H1 (cell line): Measurements from ENCODE around the gene SLX4IP. TPM values are rescaled to one million over a fixed set of nuclear protein-coding genes. Genes with fewer than 3 reads are reported as not detected.

Source experiments
- BACH1 ChIP-seq: IDR thresholded peaks from 2 replicates; pipeline ENCODE4 v1.6.1; 2012; ENCODE audit warnings: low read length, improper control_type of control experiment
- BCL11A ChIP-seq, 2 experiments: IDR thresholded peaks; one replicate each; pipeline ENCODE4 v1.6.1; 2011; ENCODE audit warnings: low read depth in 2 of 2, low read length in 2 of 2, mild to moderate bottlenecking in 2 of 2
- EGR1 ChIP-seq: IDR thresholded peaks from 2 replicates; pipeline ENCODE4 v1.6.1; 2011; ENCODE audit warnings: low read depth, low read length, borderline replicate concordance
- HDAC6 ChIP-seq: IDR thresholded peaks from one replicate; pipeline ENCODE4 v1.7.1; 2012; ENCODE audit warnings: low read depth, mild to moderate bottlenecking, inconsistent platforms, low read length, moderate library complexity
- KDM5A ChIP-seq: fragments of 200-600 bp; IDR thresholded peaks from 2 replicates; pipeline ENCODE4 v1.7.1; 2012; ENCODE audit warnings: mild to moderate bottlenecking, low read length, inconsistent platforms, mixed read lengths
- NRF1 ChIP-seq: IDR thresholded peaks from 2 replicates; pipeline ENCODE4 v1.6.1; 2011; ENCODE audit warnings: mild to moderate bottlenecking, low read depth, low read length, improper control_type of control experiment
- RFX5 ChIP-seq: IDR thresholded peaks from 2 replicates; pipeline ENCODE4 v1.6.1; 2011; ENCODE audit warnings: low read depth, low read length, improper control_type of control experiment, borderline replicate concordance
- SP4 ChIP-seq: IDR thresholded peaks from 2 replicates; pipeline ENCODE4 v1.6.1; 2012; ENCODE audit warnings: low read length, inconsistent platforms
- polyA plus RNA-seq, 7 experiments: library from polyadenylated mRNA; depleted of rRNA in 3 of 7; stranded (reverse) in 5 of 7; unstranded in 2 of 7; fragments of >200 nt in 5 of 7; fragments of 200-250 nt in 2 of 7; gene quantifications; 1 replicate in 5 of 7; 2 replicates in 1 of 7; 4 replicates in 1 of 7; pipeline versions ENCODE4 v1.2.1 to v1.2.3, GENCODE V29; 2011 to 2013; ENCODE audit warnings: missing spikeins in 2 of 7, mixed read lengths in 2 of 7
- total RNA-seq: library from RNA; stranded (reverse); fragmentation: NEBNext Ultra II Directional; extraction: Animal tissue kit (Norgen Biotek cat#: 25700); gene quantifications from 2 replicates; pipeline ENCODE4 v1.2.1, GENCODE V29; 2021
- TF ChIP-seq, protein P1 (sequence below): fragments of 300-600 bp; sonication (generic); IDR thresholded peaks from 2 replicates; pipeline ENCODE4 v1.7.1; 2012; ENCODE audit warnings: low read length, moderate library complexity, mild to moderate bottlenecking, inconsistent platforms; ENCODE audit not compliant: insufficient replicate concordance

SLX4IP gene
- total and polyA plus RNA-seq, 2 of the 8 experiments (the other 6 are each of a cell fraction or from before 2014, with no cell fraction given) = 2.4 to 8.7 TPM

DNA sequence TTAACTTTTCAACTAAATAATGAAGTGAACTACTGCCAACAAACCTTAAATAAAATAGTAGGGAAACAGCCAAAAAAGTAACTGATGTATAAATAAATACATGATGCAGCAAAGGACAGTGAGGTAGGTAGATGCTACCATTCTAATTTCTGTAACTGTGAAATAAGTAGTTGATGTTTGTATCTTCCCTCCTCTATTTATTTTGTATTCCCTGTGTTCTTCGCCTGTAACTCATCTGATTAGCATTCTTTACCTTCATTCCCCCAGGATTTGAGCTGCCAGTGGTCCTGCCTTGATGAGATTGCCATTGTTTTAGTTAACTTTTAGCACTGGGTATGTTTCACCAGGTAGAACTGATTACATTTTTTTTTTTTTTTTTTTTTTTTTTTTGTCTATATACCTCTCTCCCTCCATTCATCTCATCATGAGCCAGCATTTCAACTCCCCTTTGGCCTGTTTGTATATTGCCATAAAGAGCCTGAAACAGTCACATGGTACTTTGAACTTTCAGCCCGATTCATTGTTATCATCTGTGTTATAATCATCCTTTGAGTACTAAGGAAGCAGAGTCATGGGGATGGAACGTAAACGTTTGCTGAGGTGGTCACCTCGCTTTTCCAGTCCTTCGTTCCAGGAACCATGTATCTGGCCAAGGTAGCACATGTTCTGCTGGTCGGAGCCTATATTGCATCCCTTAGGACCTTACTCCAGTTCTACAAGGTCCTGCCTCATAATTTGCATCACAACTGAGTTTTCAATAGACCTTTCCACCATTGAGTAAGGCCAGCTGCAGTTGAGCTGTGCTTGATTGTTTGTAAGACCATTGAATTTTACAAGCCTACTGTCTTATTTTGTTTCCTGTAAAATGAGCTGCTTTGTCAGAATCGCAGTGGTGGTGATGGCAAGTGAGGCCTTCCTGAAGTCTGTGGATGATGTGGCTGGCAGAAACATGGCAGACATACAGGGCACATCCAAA lies 131.1 kb downstream of the SLX4IP start (continued):
- TF ChIP-seq, protein P1, sequence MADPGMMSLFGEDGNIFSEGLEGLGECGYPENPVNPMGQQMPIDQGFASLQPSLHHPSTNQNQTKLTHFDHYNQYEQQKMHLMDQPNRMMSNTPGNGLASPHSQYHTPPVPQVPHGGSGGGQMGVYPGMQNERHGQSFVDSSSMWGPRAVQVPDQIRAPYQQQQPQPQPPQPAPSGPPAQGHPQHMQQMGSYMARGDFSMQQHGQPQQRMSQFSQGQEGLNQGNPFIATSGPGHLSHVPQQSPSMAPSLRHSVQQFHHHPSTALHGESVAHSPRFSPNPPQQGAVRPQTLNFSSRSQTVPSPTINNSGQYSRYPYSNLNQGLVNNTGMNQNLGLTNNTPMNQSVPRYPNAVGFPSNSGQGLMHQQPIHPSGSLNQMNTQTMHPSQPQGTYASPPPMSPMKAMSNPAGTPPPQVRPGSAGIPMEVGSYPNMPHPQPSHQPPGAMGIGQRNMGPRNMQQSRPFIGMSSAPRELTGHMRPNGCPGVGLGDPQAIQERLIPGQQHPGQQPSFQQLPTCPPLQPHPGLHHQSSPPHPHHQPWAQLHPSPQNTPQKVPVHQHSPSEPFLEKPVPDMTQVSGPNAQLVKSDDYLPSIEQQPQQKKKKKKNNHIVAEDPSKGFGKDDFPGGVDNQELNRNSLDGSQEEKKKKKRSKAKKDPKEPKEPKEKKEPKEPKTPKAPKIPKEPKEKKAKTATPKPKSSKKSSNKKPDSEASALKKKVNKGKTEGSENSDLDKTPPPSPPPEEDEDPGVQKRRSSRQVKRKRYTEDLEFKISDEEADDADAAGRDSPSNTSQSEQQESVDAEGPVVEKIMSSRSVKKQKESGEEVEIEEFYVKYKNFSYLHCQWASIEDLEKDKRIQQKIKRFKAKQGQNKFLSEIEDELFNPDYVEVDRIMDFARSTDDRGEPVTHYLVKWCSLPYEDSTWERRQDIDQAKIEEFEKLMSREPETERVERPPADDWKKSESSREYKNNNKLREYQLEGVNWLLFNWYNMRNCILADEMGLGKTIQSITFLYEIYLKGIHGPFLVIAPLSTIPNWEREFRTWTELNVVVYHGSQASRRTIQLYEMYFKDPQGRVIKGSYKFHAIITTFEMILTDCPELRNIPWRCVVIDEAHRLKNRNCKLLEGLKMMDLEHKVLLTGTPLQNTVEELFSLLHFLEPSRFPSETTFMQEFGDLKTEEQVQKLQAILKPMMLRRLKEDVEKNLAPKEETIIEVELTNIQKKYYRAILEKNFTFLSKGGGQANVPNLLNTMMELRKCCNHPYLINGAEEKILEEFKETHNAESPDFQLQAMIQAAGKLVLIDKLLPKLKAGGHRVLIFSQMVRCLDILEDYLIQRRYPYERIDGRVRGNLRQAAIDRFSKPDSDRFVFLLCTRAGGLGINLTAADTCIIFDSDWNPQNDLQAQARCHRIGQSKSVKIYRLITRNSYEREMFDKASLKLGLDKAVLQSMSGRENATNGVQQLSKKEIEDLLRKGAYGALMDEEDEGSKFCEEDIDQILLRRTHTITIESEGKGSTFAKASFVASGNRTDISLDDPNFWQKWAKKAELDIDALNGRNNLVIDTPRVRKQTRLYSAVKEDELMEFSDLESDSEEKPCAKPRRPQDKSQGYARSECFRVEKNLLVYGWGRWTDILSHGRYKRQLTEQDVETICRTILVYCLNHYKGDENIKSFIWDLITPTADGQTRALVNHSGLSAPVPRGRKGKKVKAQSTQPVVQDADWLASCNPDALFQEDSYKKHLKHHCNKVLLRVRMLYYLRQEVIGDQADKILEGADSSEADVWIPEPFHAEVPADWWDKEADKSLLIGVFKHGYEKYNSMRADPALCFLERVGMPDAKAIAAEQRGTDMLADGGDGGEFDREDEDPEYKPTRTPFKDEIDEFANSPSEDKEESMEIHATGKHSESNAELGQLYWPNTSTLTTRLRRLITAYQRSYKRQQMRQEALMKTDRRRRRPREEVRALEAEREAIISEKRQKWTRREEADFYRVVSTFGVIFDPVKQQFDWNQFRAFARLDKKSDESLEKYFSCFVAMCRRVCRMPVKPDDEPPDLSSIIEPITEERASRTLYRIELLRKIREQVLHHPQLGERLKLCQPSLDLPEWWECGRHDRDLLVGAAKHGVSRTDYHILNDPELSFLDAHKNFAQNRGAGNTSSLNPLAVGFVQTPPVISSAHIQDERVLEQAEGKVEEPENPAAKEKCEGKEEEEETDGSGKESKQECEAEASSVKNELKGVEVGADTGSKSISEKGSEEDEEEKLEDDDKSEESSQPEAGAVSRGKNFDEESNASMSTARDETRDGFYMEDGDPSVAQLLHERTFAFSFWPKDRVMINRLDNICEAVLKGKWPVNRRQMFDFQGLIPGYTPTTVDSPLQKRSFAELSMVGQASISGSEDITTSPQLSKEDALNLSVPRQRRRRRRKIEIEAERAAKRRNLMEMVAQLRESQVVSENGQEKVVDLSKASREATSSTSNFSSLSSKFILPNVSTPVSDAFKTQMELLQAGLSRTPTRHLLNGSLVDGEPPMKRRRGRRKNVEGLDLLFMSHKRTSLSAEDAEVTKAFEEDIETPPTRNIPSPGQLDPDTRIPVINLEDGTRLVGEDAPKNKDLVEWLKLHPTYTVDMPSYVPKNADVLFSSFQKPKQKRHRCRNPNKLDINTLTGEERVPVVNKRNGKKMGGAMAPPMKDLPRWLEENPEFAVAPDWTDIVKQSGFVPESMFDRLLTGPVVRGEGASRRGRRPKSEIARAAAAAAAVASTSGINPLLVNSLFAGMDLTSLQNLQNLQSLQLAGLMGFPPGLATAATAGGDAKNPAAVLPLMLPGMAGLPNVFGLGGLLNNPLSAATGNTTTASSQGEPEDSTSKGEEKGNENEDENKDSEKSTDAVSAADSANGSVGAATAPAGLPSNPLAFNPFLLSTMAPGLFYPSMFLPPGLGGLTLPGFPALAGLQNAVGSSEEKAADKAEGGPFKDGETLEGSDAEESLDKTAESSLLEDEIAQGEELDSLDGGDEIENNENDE = no peak
- no peak for TF ChIP-seq BACH1
- TF ChIP-seq SP4 = no peak
- no peak for TF ChIP-seq EGR1
- no peak for TF ChIP-seq BCL11A (IDR thresholded peaks at IDR 0.05; ENCODE audit: low read depth in 2 of 2, low read length in 2 of 2)
- TF ChIP-seq HDAC6 = no peak
- TF ChIP-seq RFX5 = no peak
- no peak for TF ChIP-seq KDM5A
- TF ChIP-seq NRF1 = no peak
